Natural killer cell (primary cell): ENCODE results near the gene GNRHR. TPM values are rescaled to one million over a fixed set of nuclear protein-coding genes. Genes with fewer than 3 reads are reported as not detected.
"Not testable (repeated sequence)": the region's sequence is repeated elsewhere in the genome, so short reads cannot be mapped to it uniquely, and the experiment has no call there.

Experiments
- ATAC-seq, 3 donors: fragments of 150-1000 bp in 2 of 3; fragments of 200-7000 bp in 1 of 3; cut with Tn5 transposase; 1 replicate in 1 of 3; 2 replicates in 2 of 3; pipeline ENCODE4 v1.10.0; 2021; ENCODE audit warnings: mild to moderate bottlenecking in 2 of 3, moderate library complexity in 2 of 3
- DNase-seq, 2 donors: peaks; one replicate each; pipeline versions ENCODE4 v3.0.0 to v3.0.0-alpha.2; 2013 to 2021; ENCODE audit warnings: mixed read lengths in 1 of 2
- H3K27ac ChIP-seq: one replicate; pipeline ENCODE4 v1.5.1; 2013; ENCODE audit warnings: mild to moderate bottlenecking, low read length
- H3K27me3 ChIP-seq: one replicate; pipeline ENCODE4 v1.6.1; 2013; ENCODE audit warnings: low read length; ENCODE audit not compliant: control insufficient read depth, insufficient read depth
- H3K36me3 ChIP-seq: one replicate; pipeline ENCODE4 v1.6.1; 2013; ENCODE audit warnings: low read length; ENCODE audit not compliant: control insufficient read depth, insufficient read depth
- H3K4me1 ChIP-seq: one replicate; pipeline ENCODE4 v1.6.1; 2013; ENCODE audit warnings: low read length; ENCODE audit not compliant: control insufficient read depth, insufficient read depth
- H3K4me3 ChIP-seq: one replicate; pipeline ENCODE4 v1.5.1; 2013; ENCODE audit warnings: low read length
- H3K9me3 ChIP-seq: one replicate; pipeline ENCODE4 v1.6.1; 2013; ENCODE audit warnings: low read length; ENCODE audit not compliant: control insufficient read depth, insufficient read depth
- H3K27ac Mint-ChIP-seq, 2 donors: one replicate each; pipeline ENCODE4 v1.8.0; 2022; ENCODE audit warnings: mild to moderate bottlenecking in 2 of 2, mixed read lengths in 2 of 2, moderate library complexity in 1 of 2
- H3K27me3 Mint-ChIP-seq, 2 donors: one replicate each; pipeline ENCODE4 v1.8.0; 2022; ENCODE audit warnings: low read depth in 2 of 2, mixed read lengths in 2 of 2
- H3K36me3 Mint-ChIP-seq: one replicate; pipeline ENCODE4 v1.8.0; 2022; ENCODE audit warnings: mixed read lengths
- H3K4me1 Mint-ChIP-seq, 2 donors: one replicate each; pipeline ENCODE4 v1.8.0; 2022; ENCODE audit warnings: mixed read lengths in 2 of 2
- H3K4me3 Mint-ChIP-seq: one replicate; pipeline ENCODE4 v1.8.0; 2022; ENCODE audit warnings: mild to moderate bottlenecking, moderate library complexity, mixed read lengths
- H3K9me3 Mint-ChIP-seq, 2 donors: one replicate each; pipeline ENCODE4 v1.8.0; 2022; ENCODE audit warnings: mixed read lengths in 2 of 2
- CTCF ChIP-seq: fragments of 200-600 bp; IDR thresholded peaks from one replicate; pipeline ENCODE4 v1.8.0; 2022; ENCODE audit warnings: antibody characterized with exemption
- WGBS: methylation state at CpG from one replicate; pipeline ENCODE4 v1.1.7; 2013; ENCODE audit warnings: missing lambda C conversion rate; ENCODE audit not compliant: insufficient coverage; 5-methylcytosine and 5-hydroxymethylcytosine counted together
- intact Hi-C: fragments of 100-400 bp; cut with micrococcal nuclease; formaldehyde crosslinking; loops from one replicate; pipeline ENCODE4 v1.14.2; 2022
- total RNA-seq, 4 donors: library from RNA; stranded (reverse); fragments of 120-200 nt in 1 of 4; gene quantifications; one replicate each; pipeline versions ENCODE4 v1.2.3 to v1.2.4, GENCODE V29; 2013 to 2022

Gene GNRHR
- total RNA-seq, 3 donors from 2014 or later (not counting 1 experiment from before 2014, with no cell fraction given), result not detected

DNA sequence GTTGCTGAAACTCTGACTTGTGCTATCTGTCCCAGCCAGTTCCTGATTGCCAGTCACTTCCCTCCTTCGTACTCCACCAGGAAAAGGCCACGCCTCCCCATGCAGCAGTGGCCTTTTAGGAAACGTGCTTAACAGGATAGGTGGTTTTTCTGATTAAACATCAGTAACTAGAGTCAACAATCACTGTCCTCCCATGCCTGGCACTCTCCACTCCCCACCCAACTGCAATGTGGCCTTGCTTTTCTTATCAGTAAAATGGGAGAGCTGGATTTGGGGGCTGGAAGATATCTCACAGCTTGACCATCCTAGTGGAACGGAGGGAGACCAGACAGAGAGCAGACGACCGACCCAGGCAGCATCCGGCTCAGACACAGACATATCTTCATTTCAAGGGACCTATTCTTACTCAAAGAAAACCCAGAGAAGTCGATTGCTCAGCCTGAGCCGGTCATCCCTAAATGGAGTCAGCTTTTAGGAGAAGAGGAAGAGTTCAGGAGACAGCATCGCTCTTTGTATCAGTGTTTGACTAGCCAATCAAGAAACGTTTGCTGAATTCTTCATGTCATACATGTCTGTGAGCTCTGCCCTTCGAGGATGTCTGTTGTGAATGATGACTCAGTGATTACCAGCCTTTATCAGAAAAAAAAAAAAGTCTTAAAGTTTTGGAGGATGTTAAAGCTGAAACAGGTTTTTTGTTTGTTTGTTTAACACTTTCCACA is 40.5 kb downstream of the GNRHR start:
- 89% methylated on average over 12 of the region's 12 CpGs for WGBS

DNA sequence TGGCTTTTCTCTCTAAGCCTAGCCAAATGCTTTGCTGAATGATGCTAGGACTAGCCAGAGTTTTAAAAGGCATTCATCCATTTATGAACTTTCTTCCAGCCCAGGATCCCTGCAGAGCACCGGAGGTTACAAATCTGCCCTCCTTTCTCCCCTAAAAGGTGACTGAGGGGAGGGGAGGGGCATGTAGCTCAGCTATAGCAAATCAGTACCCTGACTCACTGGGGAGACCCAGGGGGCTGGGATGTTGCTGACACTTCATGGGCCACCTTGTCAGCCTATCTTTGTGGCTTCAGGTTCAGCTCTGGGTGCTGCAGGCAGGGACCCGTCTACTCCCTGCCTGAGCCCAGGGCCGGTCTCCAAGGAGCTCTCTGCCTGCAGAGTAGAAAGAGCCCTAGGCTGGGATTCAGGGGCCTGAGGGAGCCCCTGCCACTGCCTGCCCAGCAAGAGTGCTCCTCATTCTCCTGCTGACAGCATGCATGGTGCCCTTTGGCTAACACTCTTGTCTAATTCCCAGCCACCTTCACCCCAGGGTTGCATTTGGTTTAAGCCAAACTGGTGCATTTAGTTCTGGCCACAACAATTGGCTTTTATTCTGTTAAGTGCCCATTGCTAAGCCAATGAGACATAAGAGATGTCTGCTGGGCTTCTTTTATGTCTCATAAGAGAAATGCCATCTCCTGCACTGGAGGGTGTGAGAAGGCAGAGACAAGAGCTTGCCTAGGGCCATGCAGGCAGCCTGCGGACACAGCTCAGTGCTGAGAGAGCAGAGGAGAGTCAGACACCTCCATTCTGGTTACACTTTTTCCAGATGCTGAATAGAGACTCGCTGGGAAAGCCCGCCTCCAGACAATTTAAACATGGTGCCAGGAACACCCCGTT is 41.3 kb downstream of the GNRHR start:
- no peaks in the 10 kb centered on the region for H3K27me3 Mint-ChIP-seq
- Histone ChIP-seq H3K36me3 (no peaks in the 10 kb centered on the region), H3K9me3 (no peaks in the 10 kb centered on the region), H3K27me3 (no peaks in the 10 kb centered on the region), H3K4me1 (no peaks in the 10 kb centered on the region), H3K4me3 (no peak overlapping the region), H3K27ac (no peak overlapping the region)
- DNase-seq (no peak), ATAC-seq (no peak)
- no peak for TF ChIP-seq CTCF
- intact Hi-C loops, result no loop called here
- H3K4me3 Mint-ChIP-seq, result no peak overlapping the region
- H3K4me1 Mint-ChIP-seq, result peaks cover 8 to 25% of the 10 kb centered on the region in 2 donors
- H3K36me3 Mint-ChIP-seq, result peaks cover 7% of the 10 kb centered on the region
- H3K27ac Mint-ChIP-seq, result peak overlapping the region; percentile 23 to 58
- no peaks in the 10 kb centered on the region for H3K9me3 Mint-ChIP-seq
- WGBS, result 90% methylated on average over 7 of the region's 7 CpGs

More for the DNA sequence above, 40.5 kb downstream of the GNRHR start:
- H3K27me3 ChIP-seq, result no peaks in the 10 kb centered on the region
- no peaks in the 10 kb centered on the region for H3K9me3 ChIP-seq
- Mint-ChIP-seq H3K4me1 (peaks cover under 1 to 22% of the 10 kb centered on the region in 2 donors), H3K27ac (peak overlapping the region; percentile 23 to 58), H3K27me3 (no peaks in the 10 kb centered on the region), H3K9me3 (no peaks in the 10 kb centered on the region), H3K36me3 (no peaks in the 10 kb centered on the region), H3K4me3 (no peak overlapping the region)
- DNase-seq (no peak), ATAC-seq (no peak)
- intact Hi-C loops, result no loop called here
- no peak for TF ChIP-seq CTCF
- no peak overlapping the region for H3K4me3 ChIP-seq
- no peaks in the 10 kb centered on the region for H3K36me3 ChIP-seq
- no peak overlapping the region for H3K27ac ChIP-seq
- no peaks in the 10 kb centered on the region for H3K4me1 ChIP-seq

DNA sequence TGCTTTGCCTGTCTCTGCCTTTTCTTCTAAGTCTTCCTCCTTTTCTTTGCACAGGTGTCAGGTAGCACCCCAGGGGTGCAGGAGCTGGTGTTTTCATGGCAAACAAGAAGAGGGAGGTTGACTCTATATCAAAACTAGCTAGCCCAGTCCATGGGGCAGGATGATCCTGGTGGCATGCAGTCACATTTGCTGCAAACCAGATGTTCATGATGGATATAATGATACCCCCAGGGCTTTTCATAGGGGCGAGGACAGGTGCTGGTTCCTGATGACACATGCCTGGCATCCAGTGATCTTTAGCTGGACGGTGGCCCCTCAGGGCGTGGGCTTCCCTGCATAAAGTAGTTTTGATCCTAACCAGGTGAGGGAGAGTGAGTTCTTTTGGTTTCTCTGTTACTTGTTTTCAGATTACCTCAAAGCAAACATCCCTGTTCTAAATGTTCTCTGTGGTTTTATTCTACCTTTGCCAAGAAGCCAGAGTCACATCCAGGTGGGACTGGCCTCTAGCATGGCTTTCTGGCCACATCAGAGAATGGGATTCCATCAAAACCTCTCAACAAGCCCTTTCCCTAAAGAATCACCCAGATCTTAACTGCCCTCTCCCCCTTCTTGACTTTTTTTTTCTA is 42.1 kb downstream of the GNRHR start:
- Mint-ChIP-seq H3K4me3 (no peak overlapping the region), H3K4me1 (peaks cover 11 to 25% of the 10 kb centered on the region in 2 donors), H3K36me3 (peaks cover 7% of the 10 kb centered on the region), H3K27me3 (no peaks in the 10 kb centered on the region), H3K27ac (no peak overlapping the region), H3K9me3 (no peaks in the 10 kb centered on the region)
- Histone ChIP-seq H3K4me1 (no peaks in the 10 kb centered on the region), H3K4me3 (no peak overlapping the region), H3K36me3 (no peaks in the 10 kb centered on the region), H3K27me3 (no peaks in the 10 kb centered on the region), H3K9me3 (no peaks in the 10 kb centered on the region), H3K27ac (no peak overlapping the region)
- ATAC-seq, result no peak
- WGBS, result 90% methylated on average over 3 of the region's 3 CpGs
- DNase-seq, result no peak
- intact Hi-C loops, result no loop called here
- TF ChIP-seq CTCF, result no peak

DNA sequence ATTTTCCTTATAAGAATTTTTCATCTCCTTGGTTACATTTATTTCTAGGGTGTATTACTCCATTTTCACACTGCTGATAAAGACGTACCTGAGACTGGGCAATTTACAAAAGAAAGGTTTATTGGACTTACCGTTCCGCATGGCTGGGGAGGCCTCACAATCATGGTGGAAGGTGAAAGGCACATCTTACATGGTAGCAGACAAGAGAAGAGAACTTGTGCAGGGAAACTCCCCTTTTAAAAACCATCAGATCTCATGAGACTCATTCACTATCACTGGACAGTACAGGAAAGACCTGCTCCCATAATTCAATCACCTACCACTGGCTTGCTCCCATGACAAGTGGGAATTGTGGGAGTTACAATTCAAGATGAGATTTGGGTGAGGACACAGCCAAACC is 47.5 kb downstream of the GNRHR start:
- H3K27me3 ChIP-seq, H3K4me1 ChIP-seq, H3K27ac ChIP-seq, H3K4me3 Mint-ChIP-seq, H3K9me3 Mint-ChIP-seq, ATAC-seq, H3K27ac Mint-ChIP-seq, intact Hi-C loops, DNase-seq, H3K36me3 ChIP-seq, H3K36me3 Mint-ChIP-seq, H3K27me3 Mint-ChIP-seq, H3K4me3 ChIP-seq, H3K9me3 ChIP-seq: not testable (repeated sequence)
- 96% methylated on average over 2 of the region's 3 CpGs for WGBS
- H3K4me1 Mint-ChIP-seq, result peaks cover 39 to 47% of the 10 kb centered on the region in 2 donors
